GM19025 (cell line): ENCODE results near the gene MEI4.
"Not testable (repeated sequence)": the region's sequence is repeated elsewhere in the genome, so short reads cannot be mapped to it uniquely, and the experiment has no call there.

Experiments
- ATAC-seq: cut with Tn5 transposase; IDR thresholded peaks from one replicate; pipeline ENCODE4 v1.9.1; 2021; ENCODE audit warnings: mild to moderate bottlenecking, low read depth, moderate library complexity; ENCODE audit not compliant: unreplicated experiment

MEI4 gene, protein sequence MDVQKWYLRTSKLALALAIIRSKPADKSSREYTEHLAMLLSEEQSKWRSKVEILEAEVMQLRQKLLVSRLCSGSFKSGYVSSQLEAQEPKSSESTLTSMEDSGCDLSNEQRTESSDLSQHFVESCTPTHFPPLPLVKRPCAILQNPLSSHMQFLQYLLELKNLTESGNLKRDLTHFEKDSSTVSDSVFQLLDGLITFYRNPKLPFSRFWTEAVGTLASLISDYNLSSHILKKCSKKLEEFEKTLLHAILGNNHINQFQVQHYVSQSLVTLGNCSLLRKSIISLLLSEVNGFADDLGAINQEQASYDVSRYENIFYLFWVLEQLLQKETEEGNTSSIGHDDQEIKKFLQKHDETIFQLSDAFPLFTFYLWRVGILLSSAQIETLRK

DNA sequence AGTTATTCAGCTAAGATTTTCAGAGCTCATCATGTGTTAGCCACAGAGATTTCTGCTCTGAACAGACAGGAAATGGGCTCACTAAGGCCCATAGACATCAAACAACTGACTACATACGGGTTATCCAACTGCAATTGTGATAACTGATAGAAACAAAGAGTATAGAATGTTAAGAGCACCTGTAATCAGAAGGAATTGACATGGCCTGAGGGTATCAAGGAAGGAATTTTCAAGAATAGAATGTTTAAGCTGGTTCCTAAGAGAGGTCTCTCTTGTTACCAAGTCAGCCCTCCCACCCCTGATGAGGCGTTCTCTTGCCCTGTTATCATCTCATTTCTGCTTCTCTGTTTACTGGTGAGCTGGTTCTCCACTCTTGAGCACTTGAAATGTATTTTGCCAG lies at the start of gene MEI4:
MEI4 (plus strand) TSS at position 301 of the 400 bp plus-strand sequence. CDS start 37,633 bp downstream, outside the sequence.
- no peak for ATAC-seq

DNA sequence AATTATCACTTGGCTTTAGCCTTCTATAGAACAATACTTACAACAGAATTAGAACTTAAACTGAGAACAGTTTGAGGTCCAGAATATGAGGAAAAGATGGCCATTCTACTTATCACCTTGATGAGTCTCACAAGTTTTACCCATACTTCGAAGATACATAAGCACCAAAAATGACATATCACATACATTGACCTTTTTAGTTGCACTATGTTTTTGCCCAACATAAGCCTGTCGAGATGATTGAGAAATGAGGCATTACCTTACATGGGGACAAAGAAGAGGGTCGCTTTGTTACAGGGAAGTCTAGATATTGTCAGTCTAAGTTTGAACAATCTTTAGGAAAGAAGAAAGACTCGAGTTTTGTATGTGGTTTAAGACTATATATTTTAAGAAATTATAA lies 48.4 kb upstream of the MEI4 start:
- ATAC-seq: no peak

DNA sequence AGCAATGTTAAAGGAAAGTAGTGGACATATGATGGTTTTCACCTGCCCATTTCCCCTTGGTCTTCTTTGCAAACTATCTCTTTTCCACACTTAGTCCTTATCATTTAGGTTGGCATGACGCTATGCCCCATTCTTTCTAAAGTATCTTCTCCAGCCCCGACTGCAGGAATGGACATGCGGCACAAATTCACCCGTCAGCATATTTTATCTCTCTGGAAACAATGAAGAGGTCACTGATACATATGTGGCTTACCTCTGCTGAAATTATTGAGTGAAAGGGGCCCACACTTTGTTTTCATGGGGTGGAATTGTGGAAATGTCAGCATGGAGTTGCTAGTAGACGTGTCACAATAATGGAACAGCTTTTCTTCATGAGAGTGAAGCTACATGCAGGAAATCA lies 45.8 kb upstream of the MEI4 start:
- no peak for ATAC-seq

DNA sequence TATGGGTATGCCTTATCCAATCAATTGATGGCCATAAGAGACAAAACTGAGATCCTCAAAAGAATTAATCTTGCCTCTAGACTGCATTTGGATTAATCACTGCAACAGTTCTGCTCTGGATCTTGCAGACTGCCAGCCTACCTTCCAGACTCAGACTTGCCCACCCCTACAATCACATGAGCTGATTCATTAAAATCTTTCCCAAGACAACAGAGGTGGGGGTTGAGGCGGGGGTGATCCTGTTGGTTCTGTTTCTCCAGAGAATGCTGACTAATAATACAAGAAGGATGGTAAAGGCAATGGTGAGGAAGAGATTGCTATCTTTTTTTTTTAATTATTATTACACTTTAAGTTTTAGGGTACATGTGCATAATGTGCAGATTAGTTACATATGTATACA lies 43.7 kb upstream of the MEI4 start:
- ATAC-seq: no peak

DNA sequence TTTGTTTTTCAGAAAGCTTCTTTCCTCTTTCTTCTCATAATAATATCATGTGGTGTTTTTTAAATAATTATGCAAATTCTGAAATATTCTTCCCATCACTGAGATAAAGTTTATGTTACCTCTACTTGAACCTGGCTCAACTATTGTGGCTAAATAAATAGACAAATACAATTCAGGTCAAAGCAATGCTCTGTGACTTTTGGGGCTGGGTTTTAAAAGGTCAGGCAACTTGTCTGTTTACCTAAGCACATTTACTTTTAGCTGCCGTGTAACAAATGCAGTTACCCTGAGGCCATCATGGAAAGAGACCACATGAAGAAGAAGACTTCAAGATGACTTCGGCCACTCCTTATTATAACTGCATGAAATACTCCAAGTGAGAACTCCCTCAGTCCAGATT lies 33.7 kb upstream of the MEI4 start:
- no peak for ATAC-seq

DNA sequence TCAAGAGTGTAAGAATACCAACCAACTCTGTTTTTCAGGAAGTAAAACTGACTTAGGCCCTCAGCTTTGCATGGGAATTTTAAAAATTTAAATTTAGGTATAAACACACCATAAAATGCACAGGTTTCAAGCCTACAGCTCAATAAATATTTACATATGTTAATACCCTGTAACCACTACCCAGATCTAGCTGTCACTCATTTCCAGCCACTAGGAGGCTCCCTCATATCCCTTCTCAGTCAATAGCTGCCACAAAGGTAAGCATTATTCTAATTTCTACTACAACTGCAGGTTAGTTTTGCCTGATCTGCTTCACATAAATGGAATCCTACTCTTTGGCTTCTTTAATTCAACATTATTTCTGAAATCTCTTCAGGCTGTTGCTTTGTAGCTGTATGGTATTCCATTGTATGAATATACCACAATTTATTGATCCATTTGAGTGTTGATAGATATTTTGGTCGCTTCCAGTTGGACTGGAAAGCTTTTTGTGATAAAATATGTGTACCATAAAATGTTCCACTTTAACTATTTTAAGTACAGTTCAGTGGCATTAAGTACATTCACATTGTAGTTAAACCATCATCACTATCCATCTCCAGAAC lies 32.5 kb upstream of the MEI4 start:
- ATAC-seq: no peak

DNA sequence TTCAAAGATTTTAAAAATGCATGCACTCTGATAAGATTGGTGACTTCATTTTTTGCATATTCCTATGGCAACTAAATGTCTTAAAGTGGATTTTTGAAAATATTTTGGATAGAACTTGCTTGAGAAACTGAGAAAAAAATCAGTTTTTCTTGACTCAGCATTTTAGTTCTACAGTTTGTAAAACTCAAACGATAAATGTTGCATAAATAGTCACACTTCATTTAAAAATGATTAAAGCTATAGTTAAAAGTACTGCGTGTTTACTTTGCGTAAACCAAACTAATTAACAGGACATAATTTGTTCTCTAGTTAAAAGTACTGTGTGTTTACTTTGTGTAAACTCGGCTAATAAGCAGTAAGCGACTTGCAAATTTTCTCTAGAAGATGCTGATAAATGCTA lies 28.3 kb upstream of the MEI4 start:
- ATAC-seq: no peak

DNA sequence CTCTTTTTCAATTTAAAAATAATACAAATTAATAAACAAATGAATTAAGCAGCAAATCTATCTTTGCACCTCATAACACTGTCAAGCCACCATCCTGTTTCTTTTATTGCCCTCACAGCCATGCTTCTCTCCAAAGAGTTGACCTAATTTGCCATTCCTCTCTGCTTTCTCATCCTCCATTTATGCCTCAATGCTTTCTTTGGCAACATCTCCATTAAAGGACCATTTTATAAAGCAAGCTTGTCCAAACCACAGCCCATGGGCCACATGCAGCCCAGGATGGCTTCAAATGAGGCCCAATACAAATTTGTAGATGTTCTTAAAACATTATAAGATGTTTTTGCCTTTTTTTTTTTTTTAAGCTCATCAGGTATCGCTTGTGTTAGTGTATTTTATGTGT lies 26.4 kb upstream of the MEI4 start:
- ATAC-seq: no peak

DNA sequence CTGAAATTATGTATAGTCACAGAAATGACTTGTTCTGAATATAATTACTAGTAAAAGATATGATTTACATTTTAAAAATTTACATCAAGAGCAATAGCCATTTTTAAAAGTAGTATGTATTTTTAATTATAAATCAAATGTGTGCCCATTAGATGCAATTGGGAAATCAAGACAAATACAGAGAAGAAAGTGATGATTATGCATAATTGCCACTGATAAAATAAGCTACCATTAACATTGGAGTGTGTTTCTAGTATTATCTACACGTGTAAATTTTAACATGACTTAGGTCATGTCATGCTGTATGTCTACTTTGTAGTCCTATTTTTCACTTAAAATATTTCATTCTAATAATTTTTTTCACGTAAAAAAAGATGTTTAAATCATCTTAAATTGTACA lies 22.8 kb upstream of the MEI4 start:
- ATAC-seq: no peak

DNA sequence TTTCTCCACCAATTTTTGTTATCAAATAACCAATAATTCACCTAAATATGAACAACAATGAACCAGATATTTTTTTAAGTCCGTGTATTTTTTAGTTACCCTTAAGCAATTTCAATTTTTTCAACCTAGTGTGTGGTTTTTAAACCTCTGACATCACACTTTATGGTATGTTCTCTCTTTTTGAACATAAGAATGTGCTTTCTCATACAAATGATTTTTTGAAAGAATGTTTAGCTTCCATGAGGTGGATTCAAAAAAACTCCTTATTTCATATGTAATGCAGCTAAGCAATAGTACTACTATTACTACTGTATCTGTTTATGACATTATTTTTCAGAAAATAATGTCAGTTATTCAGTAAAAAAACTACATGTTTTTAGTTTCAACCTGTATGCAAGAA lies 19.4 kb upstream of the MEI4 start:
- ATAC-seq: no peak

DNA sequence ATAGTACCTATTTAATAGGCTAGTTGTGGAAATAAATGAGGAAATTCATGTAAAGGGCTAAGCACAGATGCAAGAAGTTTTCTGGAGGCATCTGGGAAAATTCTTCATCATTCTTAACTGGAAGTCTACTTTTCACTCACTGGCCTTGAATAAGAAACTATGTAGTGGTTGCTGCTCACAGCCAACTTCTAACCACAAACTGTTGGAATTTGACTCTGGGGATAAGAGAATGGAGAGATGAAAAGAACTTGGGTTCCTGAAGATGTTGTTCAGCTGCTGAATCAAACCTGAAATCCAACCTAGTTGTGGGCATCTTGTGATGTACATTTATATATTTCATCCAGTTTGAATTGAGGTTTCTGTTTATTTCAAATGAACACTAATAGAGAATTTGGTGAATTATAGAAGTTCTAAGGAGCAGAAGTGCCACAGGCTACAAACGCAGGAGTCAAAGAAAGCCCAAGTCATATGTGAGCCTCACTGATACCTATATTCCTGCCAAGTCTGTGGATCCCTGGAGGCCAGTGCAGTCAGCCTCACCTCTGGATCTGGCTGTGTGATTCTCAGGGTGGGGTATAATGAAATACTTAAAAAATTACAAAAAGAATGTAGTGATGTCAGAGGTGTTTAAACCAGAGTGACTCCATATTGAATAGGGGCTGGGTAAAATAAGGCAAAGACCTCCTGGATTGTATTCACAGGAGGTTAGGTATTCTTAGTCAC lies 18.7 kb upstream of the MEI4 start:
- ATAC-seq: no peak

DNA sequence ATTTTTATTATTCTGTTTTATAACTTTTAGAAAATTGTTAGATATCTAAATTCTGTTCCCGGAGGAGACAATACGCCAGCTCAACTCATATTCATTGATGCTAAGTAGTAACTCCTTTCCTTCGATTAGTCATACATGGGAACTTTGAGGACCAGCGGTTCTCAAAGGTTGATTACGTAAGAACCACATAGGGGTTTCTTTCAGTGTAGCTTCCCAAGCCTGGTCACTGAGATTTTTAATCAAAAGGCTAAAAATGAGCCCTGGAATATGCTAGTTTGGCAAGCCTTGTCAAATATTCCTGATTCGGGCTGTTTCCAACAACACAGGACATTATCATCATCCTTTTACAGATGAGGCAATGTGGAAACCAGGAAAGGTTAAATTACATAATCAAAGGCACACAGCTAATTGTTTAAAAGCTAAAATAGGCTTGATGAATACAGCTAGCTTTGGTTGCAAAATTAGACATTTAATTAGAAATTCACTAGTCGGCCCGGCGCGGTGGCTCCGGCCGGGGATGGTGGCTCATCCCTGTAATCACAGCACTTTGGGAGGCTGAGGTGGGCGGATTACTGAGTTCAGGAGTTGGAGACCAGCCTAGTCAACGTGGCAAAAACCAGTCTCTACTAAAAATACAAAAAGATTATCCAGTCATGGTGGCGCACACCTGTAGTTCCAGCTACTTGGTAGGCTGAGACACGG lies 14.6 kb upstream of the MEI4 start:
- ATAC-seq: no peak

DNA sequence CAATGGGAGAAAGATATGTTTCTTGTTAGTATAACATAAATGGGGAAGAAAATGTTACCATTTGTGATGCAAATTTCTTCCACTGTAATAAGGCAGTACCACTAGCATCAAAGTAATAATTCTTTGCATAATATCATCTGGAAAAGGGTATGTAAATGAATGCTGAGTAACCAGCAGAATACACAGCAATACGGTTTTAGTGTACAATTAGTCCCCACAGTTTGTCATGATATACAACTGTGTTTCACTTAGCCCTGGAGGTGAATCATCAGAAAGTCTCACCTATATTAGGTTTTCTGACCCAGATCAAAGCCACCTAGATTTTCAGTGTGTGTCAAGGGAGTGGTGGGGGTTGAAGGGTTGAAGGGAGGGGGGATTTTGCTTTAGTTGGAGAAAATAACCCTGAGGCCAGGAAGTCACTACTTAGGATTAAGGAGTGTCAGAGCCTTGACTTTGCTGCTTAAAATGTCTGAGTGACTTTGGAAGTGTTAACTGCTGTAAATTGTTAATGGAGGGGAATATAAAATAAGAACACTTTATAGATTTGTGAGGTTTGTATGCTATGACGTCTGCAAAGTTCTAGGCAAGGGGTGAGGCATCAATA lies 8.6 kb upstream of the MEI4 start:
- no peak for ATAC-seq

DNA sequence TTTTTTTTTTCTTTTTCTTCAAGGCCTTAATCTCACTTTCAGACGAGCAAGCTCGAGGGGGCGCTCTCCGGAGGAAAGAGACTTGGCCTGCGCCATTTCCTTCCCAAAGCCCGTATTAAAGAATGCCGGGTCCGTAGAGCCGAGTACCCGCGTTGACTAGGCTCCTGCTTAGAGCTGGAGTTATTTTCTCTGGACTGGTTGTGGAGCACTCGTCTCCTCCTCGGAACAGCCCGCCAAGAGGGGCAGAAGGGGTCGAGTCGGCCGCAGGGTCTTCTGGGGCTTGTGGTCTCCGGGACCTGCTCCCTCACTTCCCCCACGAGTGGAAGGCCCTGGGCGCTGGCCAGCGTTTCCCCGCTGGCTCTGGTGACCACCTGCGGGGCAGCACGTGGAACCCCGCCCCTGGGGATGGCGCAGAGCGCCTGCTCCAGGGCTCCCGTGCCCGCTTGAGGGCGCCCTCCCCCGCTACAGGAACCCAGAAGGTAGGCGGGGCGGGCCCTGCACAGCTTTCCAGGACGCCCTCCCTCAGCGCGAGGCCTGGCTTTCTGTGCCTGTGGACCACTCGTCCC lies 2.7 kb upstream of the MEI4 start:
- ATAC-seq: no peak

DNA sequence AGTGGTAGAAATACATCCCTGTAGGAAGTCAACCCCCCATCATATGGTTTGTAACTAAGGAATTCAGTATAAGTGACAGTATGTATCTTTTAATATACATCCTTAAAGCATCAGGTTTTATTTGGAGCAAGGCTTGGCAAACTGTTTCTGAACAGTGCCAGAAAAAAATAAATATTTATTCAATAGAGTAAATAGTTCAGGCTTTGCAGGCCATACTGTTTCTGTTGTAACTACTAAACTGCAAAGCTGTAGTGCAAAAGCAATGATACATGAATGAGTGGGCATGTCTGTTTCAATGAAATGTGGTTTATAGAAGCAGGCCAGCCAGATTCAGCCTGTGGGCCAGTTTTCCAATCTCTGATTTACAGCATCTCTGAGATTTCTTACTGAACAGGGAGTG lies 977 bp downstream of the MEI4 start:
- ATAC-seq: no peak

DNA sequence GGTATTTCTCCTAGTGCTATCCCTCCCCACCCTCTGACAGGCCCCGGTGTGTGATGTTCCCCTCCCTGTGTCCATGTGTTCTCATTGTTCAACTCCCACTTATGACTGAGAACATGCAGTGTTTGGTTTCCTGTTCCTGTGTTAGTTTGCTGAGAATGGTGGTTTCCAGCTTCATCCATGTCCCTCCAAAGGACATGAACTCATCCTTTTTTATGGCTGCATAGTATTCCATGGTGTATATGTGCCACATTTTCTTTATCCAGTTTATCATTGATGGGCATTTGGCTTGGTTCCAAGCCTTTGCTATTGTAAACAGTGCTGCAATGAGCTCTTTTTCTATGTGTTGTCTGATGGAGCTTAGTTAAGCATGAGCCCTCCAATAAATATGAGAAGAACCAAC lies 2.2 kb downstream of the MEI4 start:
- ATAC-seq: not testable (repeated sequence)

DNA sequence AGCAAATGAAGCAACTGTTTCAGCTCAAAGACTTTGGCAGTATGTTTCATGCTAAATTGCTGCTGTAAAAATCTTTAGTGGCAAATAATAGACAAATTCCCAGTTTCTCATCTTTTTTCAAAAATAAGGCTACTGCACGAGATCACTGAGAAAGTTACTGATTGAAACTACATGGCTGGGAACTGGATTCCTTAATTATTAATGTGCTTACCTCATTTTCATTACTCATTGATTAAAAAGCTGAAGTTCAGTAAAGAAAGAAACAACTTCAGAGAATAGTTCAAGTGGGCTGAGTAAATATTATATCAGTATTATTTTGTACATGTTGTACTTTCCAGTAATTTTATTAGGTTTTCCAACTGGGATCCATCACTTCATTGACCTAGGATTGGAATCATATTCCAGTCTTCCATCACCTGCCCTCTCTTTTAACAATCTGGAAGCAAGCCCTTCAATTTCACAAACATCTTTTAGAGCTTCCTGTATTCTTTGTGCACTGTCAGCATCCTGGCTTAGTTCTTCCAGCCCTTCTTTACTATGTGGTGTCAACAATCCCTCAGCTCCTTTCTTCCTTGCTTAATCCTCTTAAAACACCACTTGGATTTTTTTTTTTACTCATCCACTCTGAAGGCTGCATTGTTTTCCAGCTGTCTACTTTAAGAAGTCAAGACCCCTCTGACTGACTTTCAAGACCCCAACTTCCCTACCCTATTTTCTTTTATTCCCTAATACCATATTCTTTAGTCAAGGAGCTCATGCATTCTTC lies 4.3 kb downstream of the MEI4 start:
- ATAC-seq: no peak

DNA sequence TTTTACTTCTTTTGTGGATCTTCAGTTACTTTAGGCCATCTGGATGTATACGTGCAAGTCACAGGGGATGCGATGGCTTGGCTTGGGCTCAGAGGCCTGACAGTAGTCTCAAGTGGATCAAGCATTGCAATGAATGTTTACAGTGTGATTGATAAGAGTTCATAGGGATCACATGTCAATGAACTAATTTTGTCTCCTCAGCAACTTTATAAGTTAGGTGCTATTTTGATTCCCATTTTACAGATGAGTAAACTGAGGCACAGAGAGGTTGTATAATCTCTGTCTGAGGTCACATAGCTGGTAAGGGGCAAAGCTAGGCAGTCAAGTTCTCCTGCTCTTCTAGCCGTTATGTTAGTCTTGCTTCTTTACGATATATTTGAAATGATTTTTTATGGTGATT lies 13.5 kb downstream of the MEI4 start:
- ATAC-seq: no peak

DNA sequence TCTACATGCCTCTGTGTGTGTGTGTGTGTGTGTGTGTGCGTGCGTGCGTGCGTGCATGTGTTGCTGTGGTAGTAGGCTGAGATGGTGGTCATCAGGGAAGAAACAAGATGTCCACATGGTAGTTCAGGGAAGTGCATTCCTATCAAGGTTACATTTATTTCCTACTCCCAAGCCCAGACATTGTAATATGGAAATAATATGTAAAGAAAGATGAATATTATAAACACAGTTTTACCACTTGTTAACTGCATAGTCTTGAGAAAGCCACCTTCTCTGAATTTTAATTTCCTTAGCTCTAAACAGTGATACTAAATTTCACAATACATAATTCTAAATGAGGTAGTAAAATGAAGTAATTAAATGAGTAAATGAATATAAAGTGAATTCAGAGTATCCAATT lies 14.0 kb downstream of the MEI4 start:
- ATAC-seq: no peak

DNA sequence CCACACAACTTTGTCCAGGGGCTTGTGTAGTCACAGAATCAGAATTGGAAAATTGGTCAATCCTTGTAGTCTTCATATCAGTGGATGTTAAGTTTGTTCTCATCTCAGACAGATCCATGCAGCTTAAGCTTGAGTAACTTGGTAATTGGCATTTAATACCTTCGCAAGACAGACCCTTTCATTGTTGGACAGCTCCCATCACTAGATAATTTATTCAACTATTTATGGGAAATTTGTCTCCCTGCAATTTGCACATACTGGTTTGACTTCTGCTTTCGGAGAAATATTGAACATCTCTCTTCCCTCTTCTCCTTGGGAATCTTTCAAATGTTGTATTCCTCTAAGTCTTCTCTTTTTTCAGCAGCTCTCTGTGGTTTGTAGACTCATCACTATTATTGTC lies 17.1 kb downstream of the MEI4 start:
- ATAC-seq: no peak
